ENCODE results near the gene XPO6.

XPO6 gene

DNA sequence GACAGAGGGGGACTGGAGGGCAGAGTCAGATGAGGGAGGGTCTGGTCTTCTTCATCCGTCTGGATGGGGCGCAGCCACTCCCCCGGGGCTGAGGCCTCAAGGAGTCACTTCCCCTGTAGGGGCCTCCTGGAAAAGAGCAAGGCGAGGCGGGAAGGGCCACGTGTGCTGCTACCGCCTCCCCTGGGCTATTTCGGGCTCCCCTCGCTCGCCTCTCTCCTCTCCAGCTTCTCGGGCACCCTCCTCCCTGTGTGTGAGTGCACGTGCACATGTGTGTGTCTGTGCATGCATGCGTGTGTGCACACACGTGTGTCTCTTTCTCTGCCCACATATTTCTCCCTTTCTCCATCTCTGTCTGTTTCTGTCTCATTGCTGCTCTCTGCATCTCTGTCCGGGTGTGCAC lies 158.3 kb downstream of the XPO6 start:
- peaks cover 9% of the 10 kb centered on the region for H3K27me3 ChIP-seq (replicated peaks)
- H3K27ac ChIP-seq: no peak overlapping the region
- H3K36me3 ChIP-seq (replicated peaks): no peaks in the 10 kb centered on the region
- TF ChIP-seq, protein P1, sequence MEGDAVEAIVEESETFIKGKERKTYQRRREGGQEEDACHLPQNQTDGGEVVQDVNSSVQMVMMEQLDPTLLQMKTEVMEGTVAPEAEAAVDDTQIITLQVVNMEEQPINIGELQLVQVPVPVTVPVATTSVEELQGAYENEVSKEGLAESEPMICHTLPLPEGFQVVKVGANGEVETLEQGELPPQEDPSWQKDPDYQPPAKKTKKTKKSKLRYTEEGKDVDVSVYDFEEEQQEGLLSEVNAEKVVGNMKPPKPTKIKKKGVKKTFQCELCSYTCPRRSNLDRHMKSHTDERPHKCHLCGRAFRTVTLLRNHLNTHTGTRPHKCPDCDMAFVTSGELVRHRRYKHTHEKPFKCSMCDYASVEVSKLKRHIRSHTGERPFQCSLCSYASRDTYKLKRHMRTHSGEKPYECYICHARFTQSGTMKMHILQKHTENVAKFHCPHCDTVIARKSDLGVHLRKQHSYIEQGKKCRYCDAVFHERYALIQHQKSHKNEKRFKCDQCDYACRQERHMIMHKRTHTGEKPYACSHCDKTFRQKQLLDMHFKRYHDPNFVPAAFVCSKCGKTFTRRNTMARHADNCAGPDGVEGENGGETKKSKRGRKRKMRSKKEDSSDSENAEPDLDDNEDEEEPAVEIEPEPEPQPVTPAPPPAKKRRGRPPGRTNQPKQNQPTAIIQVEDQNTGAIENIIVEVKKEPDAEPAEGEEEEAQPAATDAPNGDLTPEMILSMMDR (IDR thresholded peaks at IDR 0.05; ENCODE audit: low read depth, low read length, missing control alignments): no peak
- H3K4me3 ChIP-seq (ENCODE audit: low read depth, low read length): no peak overlapping the region
- in situ Hi-C loops (cut with HindIII; ENCODE audit: low pct_ligation_motif_present, low sequenced_read_pairs): no loop called here
- DNase-seq: no peak

DNA sequence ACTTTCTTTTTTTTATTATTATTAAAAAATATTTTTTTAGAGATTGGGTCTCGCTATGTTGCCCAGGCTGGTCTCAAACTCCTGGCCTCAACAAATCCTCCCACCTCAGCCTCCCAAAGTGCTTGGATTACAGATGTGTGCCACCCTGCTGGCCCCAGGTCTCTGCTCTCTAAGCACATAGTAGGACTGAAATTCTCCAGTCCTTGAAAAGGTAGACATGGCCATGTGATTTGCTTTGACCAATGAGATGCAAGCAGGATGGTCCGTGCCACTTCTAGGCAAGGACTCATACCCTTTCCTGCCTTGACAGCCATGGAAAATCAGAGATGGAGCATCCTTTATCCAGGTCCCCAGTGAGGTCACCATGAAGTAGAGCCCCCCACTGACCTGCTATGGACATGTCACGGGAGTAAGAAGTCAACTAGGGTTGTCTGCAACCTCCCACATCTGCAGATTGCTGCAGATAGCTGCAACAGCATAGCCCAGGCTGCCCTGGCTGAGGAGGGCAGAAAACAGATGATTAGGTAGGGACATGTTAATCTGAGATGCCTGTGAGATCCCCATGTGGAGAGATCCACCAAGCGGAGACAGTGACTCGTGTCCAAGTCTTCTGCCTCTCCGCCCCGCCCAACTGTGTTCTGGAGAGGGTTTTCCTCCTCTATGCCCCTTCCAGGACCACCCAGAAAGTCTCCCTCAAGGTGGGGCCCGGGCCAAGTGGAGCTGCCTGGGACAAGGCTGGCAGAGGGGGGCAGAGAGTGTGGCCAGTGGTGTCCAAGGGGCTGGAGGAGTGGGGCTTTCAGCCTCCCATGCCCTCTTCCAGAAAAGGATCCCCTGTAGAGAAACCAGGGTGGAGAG lies 159.3 kb downstream of the XPO6 start:
- Histone ChIP-seq H3K36me3 (replicated peaks) (no peaks in the 10 kb centered on the region), H3K27ac (no peak overlapping the region), H3K27me3 (replicated peaks) (peaks cover 3% of the 10 kb centered on the region), H3K4me3 (ENCODE audit: low read depth, low read length) (no peak overlapping the region)
- in situ Hi-C loops (cut with HindIII; ENCODE audit: low pct_ligation_motif_present, low sequenced_read_pairs): no loop called here
- DNase-seq: no peak
- TF ChIP-seq, protein P1 (IDR thresholded peaks at IDR 0.05; ENCODE audit: low read depth, low read length, missing control alignments): no peak

DNA sequence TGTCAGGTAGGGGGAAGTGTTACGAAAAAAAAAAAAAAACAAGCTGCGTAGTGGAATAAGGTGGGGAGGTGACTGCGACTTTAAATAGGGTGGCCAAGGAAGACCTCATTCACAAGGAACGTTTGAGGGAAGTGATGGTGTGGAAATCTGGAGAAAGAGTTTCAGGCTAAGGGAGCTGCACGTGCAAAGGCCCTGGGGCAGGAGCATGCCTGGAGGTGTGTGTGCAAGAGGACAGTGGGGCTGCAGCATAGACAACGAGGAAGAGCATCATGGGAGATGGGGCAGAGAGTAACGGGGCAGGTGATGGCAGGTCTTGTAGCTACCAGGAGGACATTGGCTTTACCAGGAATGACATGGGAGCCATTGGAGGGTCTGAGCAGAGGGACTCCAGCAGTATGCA lies 160.3 kb downstream of the XPO6 start:
- in situ Hi-C loops (cut with HindIII; ENCODE audit: low pct_ligation_motif_present, low sequenced_read_pairs): no loop called here
- Histone ChIP-seq H3K27ac (no peak overlapping the region), H3K36me3 (replicated peaks) (no peaks in the 10 kb centered on the region), H3K4me3 (ENCODE audit: low read depth, low read length) (no peak overlapping the region), H3K27me3 (replicated peaks) (no peaks in the 10 kb centered on the region)
- DNase-seq: no peak
- TF ChIP-seq, protein P1 (IDR thresholded peaks at IDR 0.05; ENCODE audit: low read depth, low read length, missing control alignments): no peak

Measured in brain microvascular endothelial cell (primary cell).